Mesendoderm (in vitro differentiated cells): ENCODE measurements around the gene SPATA19.

Experiments
- DNase-seq: peaks from one replicate; pipeline ENCODE4 v3.0.0; 2013
- H2AK5ac ChIP-seq: 2 replicates; pipeline ENCODE4 v1.6.1; 2013; ENCODE audit warnings: low read length, inconsistent platforms
- H2BK120ac ChIP-seq: 2 replicates; pipeline ENCODE4 v1.6.1; 2013; ENCODE audit warnings: low read depth, mild to moderate bottlenecking, low read length, moderate library complexity, mixed read lengths
- H2BK15ac ChIP-seq: replicated peaks from 2 replicates; pipeline ENCODE4 v1.6.1; 2013; ENCODE audit warnings: low read depth, mild to moderate bottlenecking, moderate library complexity
- H2BK5ac ChIP-seq: 2 replicates; pipeline ENCODE4 v1.6.1; 2013; ENCODE audit warnings: low read length, inconsistent platforms
- H3K18ac ChIP-seq: 2 replicates; pipeline ENCODE4 v1.6.1; 2013; ENCODE audit warnings: mild to moderate bottlenecking, low read length, mixed read lengths
- H3K23ac ChIP-seq: one replicate; pipeline ENCODE4 v1.6.1; 2013; ENCODE audit warnings: low read length
- H3K27ac ChIP-seq: 2 replicates; pipeline ENCODE4 v1.5.1; 2013; ENCODE audit warnings: low read depth, mild to moderate bottlenecking, inconsistent platforms, low read length, moderate library complexity
- H3K27me3 ChIP-seq: 2 replicates; pipeline ENCODE4 v1.6.1; 2013; ENCODE audit warnings: low read length, control low read depth, mild to moderate bottlenecking, inconsistent platforms; ENCODE audit not compliant: insufficient read depth, poor library complexity
- H3K36me3 ChIP-seq: 2 replicates; pipeline ENCODE4 v1.6.1; 2013; ENCODE audit warnings: low read length, inconsistent platforms; ENCODE audit not compliant: control insufficient read depth, insufficient read depth
- H3K4ac ChIP-seq: one replicate; pipeline ENCODE4 v1.6.1; 2013; ENCODE audit warnings: low read depth, mild to moderate bottlenecking, low read length, moderate library complexity
- H3K4me1 ChIP-seq: 2 replicates; pipeline ENCODE4 v1.6.1; 2013; ENCODE audit warnings: low read depth, low read length, inconsistent platforms; ENCODE audit not compliant: control insufficient read depth
- H3K4me2 ChIP-seq: 2 replicates; pipeline ENCODE4 v1.6.1; 2013; ENCODE audit warnings: low read length
- H3K4me3 ChIP-seq: 2 replicates; pipeline ENCODE4 v1.5.1; 2013; ENCODE audit warnings: mild to moderate bottlenecking, low read length
- H3K56ac ChIP-seq: one replicate; pipeline ENCODE4 v1.6.1; 2013; ENCODE audit warnings: low read length
- H3K79me1 ChIP-seq: 2 replicates; pipeline ENCODE4 v1.6.1; 2013; ENCODE audit warnings: low read length, inconsistent platforms
- H3K79me2 ChIP-seq: 2 replicates; pipeline ENCODE4 v1.6.1; 2013; ENCODE audit warnings: mild to moderate bottlenecking, low read length; ENCODE audit not compliant: control insufficient read depth, insufficient read depth
- H3K9ac ChIP-seq: 2 replicates; pipeline ENCODE4 v1.6.1; 2013; ENCODE audit warnings: low read length, inconsistent platforms
- H4K5ac ChIP-seq: one replicate; pipeline ENCODE4 v1.6.1; 2013; ENCODE audit warnings: low read length
- H4K8ac ChIP-seq: one replicate; pipeline ENCODE4 v1.6.1; 2013; ENCODE audit warnings: low read depth, mild to moderate bottlenecking, control low read depth, low read length, moderate library complexity
- WGBS: extraction: QIAGEN DNeasy Blood & Tissue Kit; methylation state at CpG from one replicate; pipeline ENCODE4 v1.1.7; 2013; ENCODE audit warnings: low lambda C conversion rate, missing lambda C conversion rate; ENCODE audit not compliant: insufficient coverage; ENCODE audit errors: extremely low coverage; 5-methylcytosine and 5-hydroxymethylcytosine counted together

SPATA19 gene

GRCh38 chr11:133889893-133890292, 44.6 kb upstream of the SPATA19 start:
- Histone ChIP-seq H3K4ac (no peak overlapping the region), H3K36me3 (no peaks in the 10 kb centered on the region), H4K8ac (no peak overlapping the region), H3K79me2 (no peaks in the 10 kb centered on the region), H3K4me2 (no peak overlapping the region), H3K4me1 (no peaks in the 10 kb centered on the region), H3K27ac (no peak overlapping the region), H3K23ac (no peak overlapping the region), H3K79me1 (no peaks in the 10 kb centered on the region), H3K18ac (no peak overlapping the region), H2BK15ac (no peak overlapping the region), H2BK5ac (no peak overlapping the region), H2AK5ac (no peak overlapping the region), H3K4me3 (no peak overlapping the region), H3K56ac (no peak overlapping the region), H3K27me3 (no peaks in the 10 kb centered on the region), H4K5ac (no peak overlapping the region), H3K9ac (no peak overlapping the region), H2BK120ac (no peak overlapping the region)
- no peak for DNase-seq
- WGBS = no CpG with 5 or more reads among the region's 3 CpGs

GRCh38 chr11:133889188-133889587, 43.9 kb upstream of the SPATA19 start:
- Histone ChIP-seq H2AK5ac (no peak overlapping the region), H3K4me3 (no peak overlapping the region), H2BK5ac (no peak overlapping the region), H3K9ac (no peak overlapping the region), H3K4me2 (no peak overlapping the region), H3K18ac (no peak overlapping the region), H3K79me2 (no peaks in the 10 kb centered on the region), H3K56ac (no peak overlapping the region), H3K79me1 (no peaks in the 10 kb centered on the region), H3K36me3 (no peaks in the 10 kb centered on the region), H3K27me3 (no peaks in the 10 kb centered on the region), H3K23ac (no peak overlapping the region), H3K27ac (no peak overlapping the region), H4K5ac (no peak overlapping the region), H4K8ac (no peak overlapping the region), H3K4ac (no peak overlapping the region), H2BK120ac (no peak overlapping the region), H3K4me1 (no peaks in the 10 kb centered on the region), H2BK15ac (no peak overlapping the region)
- DNase-seq = no peak
- WGBS = no CpG with 5 or more reads among the region's 5 CpGs

GRCh38 chr11:133887692-133888332, 42.5 kb upstream of the SPATA19 start:
- no peak overlapping the region for H3K4me3 ChIP-seq
- H2AK5ac ChIP-seq = no peak overlapping the region
- H3K56ac ChIP-seq = no peak overlapping the region

GRCh38 chr11:133886029-133886428, 40.7 kb upstream of the SPATA19 start:
- no peak overlapping the region for H2BK5ac ChIP-seq
- no peak overlapping the region for H3K56ac ChIP-seq
- no peak overlapping the region for H3K4me2 ChIP-seq
- no peak overlapping the region for H2AK5ac ChIP-seq
- no peak overlapping the region for H4K8ac ChIP-seq
- no peak overlapping the region for H4K5ac ChIP-seq
- H3K4me3 ChIP-seq = no peak overlapping the region
- no peak overlapping the region for H3K18ac ChIP-seq
- H3K4me1 ChIP-seq = no peaks in the 10 kb centered on the region
- WGBS = no CpG with 5 or more reads among the region's 3 CpGs
- H3K9ac ChIP-seq = no peak overlapping the region
- no peak for DNase-seq
- no peak overlapping the region for H3K23ac ChIP-seq
- no peaks in the 10 kb centered on the region for H3K36me3 ChIP-seq
- no peaks in the 10 kb centered on the region for H3K27me3 ChIP-seq
- no peak overlapping the region for H2BK15ac ChIP-seq
- H3K27ac ChIP-seq = no peak overlapping the region
- H2BK120ac ChIP-seq = no peak overlapping the region
- H3K4ac ChIP-seq = no peak overlapping the region
- no peaks in the 10 kb centered on the region for H3K79me2 ChIP-seq
- H3K79me1 ChIP-seq = no peaks in the 10 kb centered on the region

More at GRCh38 chr11:133887692-133888332, 42.5 kb upstream of the SPATA19 start:
- Histone ChIP-seq H2BK5ac (no peak overlapping the region), H3K4me1 (no peaks in the 10 kb centered on the region), H3K23ac (no peak overlapping the region), H2BK15ac (no peak overlapping the region), H3K18ac (no peak overlapping the region), H4K5ac (no peak overlapping the region), H3K27me3 (no peaks in the 10 kb centered on the region), H3K79me2 (no peaks in the 10 kb centered on the region), H4K8ac (no peak overlapping the region), H3K27ac (no peak overlapping the region), H3K36me3 (no peaks in the 10 kb centered on the region), H3K4me2 (no peak overlapping the region), H2BK120ac (no peak overlapping the region), H3K9ac (no peak overlapping the region), H3K79me1 (no peaks in the 10 kb centered on the region), H3K4ac (no peak overlapping the region)
- WGBS = no CpG with 5 or more reads among the region's 5 CpGs
- DNase-seq = no peak

GRCh38 chr11:133872160-133872559, 26.8 kb upstream of the SPATA19 start:
- H3K27ac ChIP-seq = no peak overlapping the region
- no peaks in the 10 kb centered on the region for H3K79me1 ChIP-seq
- no peaks in the 10 kb centered on the region for H3K4me1 ChIP-seq
- no peaks in the 10 kb centered on the region for H3K36me3 ChIP-seq
- no peak overlapping the region for H3K4ac ChIP-seq
- H3K79me2 ChIP-seq = no peaks in the 10 kb centered on the region
- H3K18ac ChIP-seq = no peak overlapping the region
- no peak overlapping the region for H4K8ac ChIP-seq
- H3K9ac ChIP-seq = no peak overlapping the region
- H2BK5ac ChIP-seq = no peak overlapping the region
- H2AK5ac ChIP-seq = no peak overlapping the region
- no peak overlapping the region for H3K4me2 ChIP-seq
- DNase-seq = no peak
- H3K23ac ChIP-seq = no peak overlapping the region
- no peaks in the 10 kb centered on the region for H3K27me3 ChIP-seq
- H3K56ac ChIP-seq = no peak overlapping the region
- H2BK15ac ChIP-seq = no peak overlapping the region
- no CpG with 5 or more reads among the region's 1 CpG for WGBS
- no peak overlapping the region for H2BK120ac ChIP-seq
- no peak overlapping the region for H3K4me3 ChIP-seq
- H4K5ac ChIP-seq = no peak overlapping the region

- H3K79me1 ChIP-seq = no peaks in the 10 kb centered on the region
- no peak overlapping the region for H3K56ac ChIP-seq
- no peak overlapping the region for H3K9ac ChIP-seq
- H2AK5ac ChIP-seq = no peak overlapping the region
- H3K79me2 ChIP-seq = no peaks in the 10 kb centered on the region
- no peak overlapping the region for H2BK5ac ChIP-seq
- H3K27me3 ChIP-seq = no peaks in the 10 kb centered on the region
- H4K5ac ChIP-seq = no peak overlapping the region
- no peak overlapping the region for H3K4me3 ChIP-seq
- no peak for DNase-seq
- no peak overlapping the region for H3K4ac ChIP-seq
- no peak overlapping the region for H3K18ac ChIP-seq
- H3K4me1 ChIP-seq = no peaks in the 10 kb centered on the region
- no peaks in the 10 kb centered on the region for H3K36me3 ChIP-seq
- H3K23ac ChIP-seq = no peak overlapping the region
- H3K4me2 ChIP-seq = no peak overlapping the region
- no peak overlapping the region for H4K8ac ChIP-seq
- H3K27ac ChIP-seq = no peak overlapping the region
- no peak overlapping the region for H2BK120ac ChIP-seq
- no peak overlapping the region for H2BK15ac ChIP-seq
Measured at GRCh38 chr11:133867456-133867855, 22.1 kb upstream of the SPATA19 start.
